ENCODE results near the gene TAS2R8.

Gene TAS2R8

GRCh38 chr12:10807186-10807585 is at the start of gene TAS2R8:
Gene TAS2R8 (minus strand): TSS chr12:10807286. CDS start chr12:10806980, 306 bp downstream.
- DNase-seq (ENCODE audit: low read depth) = no peak

GRCh38 chr12:10855807-10856206 is 48.7 kb upstream of the TAS2R8 start:
- H3K4me3 ChIP-seq (ENCODE audit: low read depth, low read length) = no peak overlapping the region
- no peak for TF ChIP-seq CTCF (IDR thresholded peaks at IDR 0.05; ENCODE audit: control insufficient read depth, extremely low read depth, insufficient read depth)
- no peak for DNase-seq (ENCODE audit: low read depth)

More at GRCh38 chr12:10807186-10807585, at the start of gene TAS2R8:
- TF ChIP-seq CTCF (IDR thresholded peaks at IDR 0.05; ENCODE audit: control insufficient read depth, extremely low read depth, insufficient read depth) = no peak
- H3K4me3 ChIP-seq (ENCODE audit: low read depth, low read length) = no peak within 1 kb of the TSS

- H3K4me3 ChIP-seq (ENCODE audit: low read depth, low read length) = no peak overlapping the region
- no peak for DNase-seq (ENCODE audit: low read depth)
- no peak for TF ChIP-seq CTCF (IDR thresholded peaks at IDR 0.05; ENCODE audit: control insufficient read depth, extremely low read depth, insufficient read depth)
Observed at GRCh38 chr12:10853776-10854175, 46.7 kb upstream of the TAS2R8 start.

GRCh38 chr12:10851243-10851858 is 44.3 kb upstream of the TAS2R8 start:
- no peak overlapping the region for H3K4me3 ChIP-seq (ENCODE audit: low read depth, low read length)
- no peak for TF ChIP-seq CTCF (IDR thresholded peaks at IDR 0.05; ENCODE audit: control insufficient read depth, extremely low read depth, insufficient read depth)
- DNase-seq (ENCODE audit: low read depth) = no peak

- no peak for TF ChIP-seq CTCF (IDR thresholded peaks at IDR 0.05; ENCODE audit: control insufficient read depth, extremely low read depth, insufficient read depth)
- H3K4me3 ChIP-seq (ENCODE audit: low read depth, low read length) = no peak within 1 kb of the TSS
- DNase-seq (ENCODE audit: low read depth) = no peak
Observed at GRCh38 chr12:10849425-10849878, 42.4 kb upstream of the TAS2R8 start, which contains the start of gene PRR4. Gene PRR4 (minus strand): TSS chr12:10849475. CDS start chr12:10849437, 38 bp downstream.

GRCh38 chr12:10847744-10848143 is 40.7 kb upstream of the TAS2R8 start:
- H3K4me3 ChIP-seq (ENCODE audit: low read depth, low read length) = no peak overlapping the region
- no peak for TF ChIP-seq CTCF (IDR thresholded peaks at IDR 0.05; ENCODE audit: control insufficient read depth, extremely low read depth, insufficient read depth)
- DNase-seq (ENCODE audit: low read depth) = no peak

GRCh38 chr12:10842862-10843261 is 35.8 kb upstream of the TAS2R8 start:
- TF ChIP-seq CTCF (IDR thresholded peaks at IDR 0.05; ENCODE audit: control insufficient read depth, extremely low read depth, insufficient read depth) = no peak

More at GRCh38 chr12:10842862-10843261, 35.8 kb upstream of the TAS2R8 start:
- no peak for DNase-seq (ENCODE audit: low read depth)
- H3K4me3 ChIP-seq (ENCODE audit: low read depth, low read length) = no peak overlapping the region

Measured in LNCaP clone FGC (cell line).